GM12801 (cell line): Measurements from ENCODE around the gene MEGF10.

Experiments used
- CTCF ChIP-seq: IDR thresholded peaks from one replicate; pipeline ENCODE4 v1.5.1; 2011; ENCODE audit warnings: control low read depth; ENCODE audit not compliant: insufficient read length; ENCODE audit errors: extremely low read depth

MEGF10 gene

GRCh38 chr5:127433526-127433925 is 142.9 kb downstream of the MEGF10 start:
- no peak for TF ChIP-seq CTCF

- no peak for TF ChIP-seq CTCF
Measured at GRCh38 chr5:127434588-127434987, 144.0 kb downstream of the MEGF10 start.

- no peak for TF ChIP-seq CTCF
Measured at GRCh38 chr5:127435821-127436220, 145.2 kb downstream of the MEGF10 start.

GRCh38 chr5:127439644-127440043 is 149.0 kb downstream of the MEGF10 start:
- no peak for TF ChIP-seq CTCF

- TF ChIP-seq CTCF, result no peak
Measured at GRCh38 chr5:127440831-127441230, 150.2 kb downstream of the MEGF10 start.

- TF ChIP-seq CTCF, result no peak
Measured at GRCh38 chr5:127441799-127442484, 151.3 kb downstream of the MEGF10 start.

GRCh38 chr5:127444171-127444570 is 153.6 kb downstream of the MEGF10 start:
- no peak for TF ChIP-seq CTCF
